ENCODE measurements around the gene C19orf85.

C19orf85 gene

GRCh38 chr19:55444646-55445045 is 19.9 kb downstream of the C19orf85 start:
- no peaks in the 10 kb centered on the region for H3K36me3 ChIP-seq
- no peak overlapping the region for H3K4me3 ChIP-seq
- H3K27ac ChIP-seq = no peak overlapping the region
- peaks cover 89% of the 10 kb centered on the region for H3K27me3 ChIP-seq
- H3K4me1 ChIP-seq = peaks cover 13% of the 10 kb centered on the region; the same call in 1 of the 2 replicates
- no peak overlapping the region for H3K9ac ChIP-seq
- H3K9me3 ChIP-seq = 0 out of 2 replicates have a peak, but pooled peaks cover 7% of the 10 kb centered on the region
- peaks cover 10% of the 10 kb centered on the region; the same call in 1 of the 2 replicates for H4K20me1 ChIP-seq
- no peak overlapping the region for H3K4me2 ChIP-seq
- no peak for TF ChIP-seq Cebpa-rat (IDR thresholded peaks at IDR 0.05)

GRCh38 chr19:55443824-55444480 is 20.6 kb downstream of the C19orf85 start:
- Histone ChIP-seq H3K4me2 (no peak overlapping the region), H3K27ac (no peak overlapping the region), H3K36me3 (no peaks in the 10 kb centered on the region), H3K27me3 (peaks cover 89% of the 10 kb centered on the region), H3K9me3 (0 out of 2 replicates have a peak, but pooled peaks cover 7% of the 10 kb centered on the region), H3K4me3 (no peak overlapping the region), H3K4me1 (peaks cover 13% of the 10 kb centered on the region; the same call in 1 of the 2 replicates), H4K20me1 (peaks cover 17% of the 10 kb centered on the region; the same call in 1 of the 2 replicates), H3K9ac (no peak overlapping the region)
- TF ChIP-seq Cebpa-rat (IDR thresholded peaks at IDR 0.05) = no peak

GRCh38 chr19:55443045-55443823 is 21.3 kb downstream of the C19orf85 start, which contains the start of gene SHISA7:
SHISA7 (minus strand) TSS chr19:55443300; CDS start chr19:55442863, 437 bp downstream.
- peaks cover 13% of the 10 kb centered on the region; the same call in 1 of the 2 replicates for H3K4me1 ChIP-seq
- 0 out of 2 replicates have a peak, but pooled peaks cover 7% of the 10 kb centered on the region for H3K9me3 ChIP-seq
- TF ChIP-seq Cebpa-rat (IDR thresholded peaks at IDR 0.05) = no peak
- H3K9ac ChIP-seq = no peak within 1 kb of the TSS
- peaks cover 20% of the 10 kb centered on the region; the same call in 1 of the 2 replicates for H4K20me1 ChIP-seq
- no peaks in the 10 kb centered on the region for H3K36me3 ChIP-seq
- H3K4me3 ChIP-seq = no peak within 1 kb of the TSS
- no peak within 1 kb of the TSS for H3K4me2 ChIP-seq
- no peak within 1 kb of the TSS for H3K27ac ChIP-seq
- H3K27me3 ChIP-seq = peaks cover 96% of the 10 kb centered on the region

- H3K9ac ChIP-seq = no peak overlapping the region
- no peaks in the 10 kb centered on the region for H3K36me3 ChIP-seq
- peaks cover 13% of the 10 kb centered on the region; the same call in 1 of the 2 replicates for H3K4me1 ChIP-seq
- H3K4me3 ChIP-seq = no peak overlapping the region
- 0 out of 2 replicates have a peak, but pooled peaks cover 7% of the 10 kb centered on the region for H3K9me3 ChIP-seq
- H3K27ac ChIP-seq = no peak overlapping the region
- TF ChIP-seq Cebpa-rat (IDR thresholded peaks at IDR 0.05) = no peak
- peaks cover 20% of the 10 kb centered on the region; the same call in 1 of the 2 replicates for H4K20me1 ChIP-seq
- H3K27me3 ChIP-seq = peaks cover 96% of the 10 kb centered on the region
- H3K4me2 ChIP-seq = no peak overlapping the region
Measured at GRCh38 chr19:55442372-55442961, 22.1 kb downstream of the C19orf85 start.

GRCh38 chr19:55441692-55442321 is 22.7 kb downstream of the C19orf85 start:
- Histone ChIP-seq H3K9ac (no peak overlapping the region), H4K20me1 (peaks cover 20% of the 10 kb centered on the region; the same call in 1 of the 2 replicates), H3K9me3 (0 out of 2 replicates have a peak, but pooled peaks cover 7% of the 10 kb centered on the region), H3K36me3 (no peaks in the 10 kb centered on the region), H3K27me3 (peaks cover 96% of the 10 kb centered on the region), H3K4me2 (no peak overlapping the region), H3K27ac (no peak overlapping the region), H3K4me3 (no peak overlapping the region), H3K4me1 (peaks cover 13% of the 10 kb centered on the region; the same call in 1 of the 2 replicates)
- no peak for TF ChIP-seq Cebpa-rat (IDR thresholded peaks at IDR 0.05)

- H4K20me1 ChIP-seq = peaks cover 20% of the 10 kb centered on the region; the same call in 1 of the 2 replicates
- H3K4me1 ChIP-seq = peaks cover 13% of the 10 kb centered on the region; the same call in 1 of the 2 replicates
- no peak overlapping the region for H3K27ac ChIP-seq
- H3K4me3 ChIP-seq = no peak overlapping the region
- 0 out of 2 replicates have a peak, but pooled peaks cover 7% of the 10 kb centered on the region for H3K9me3 ChIP-seq
- H3K4me2 ChIP-seq = no peak overlapping the region
- H3K9ac ChIP-seq = no peak overlapping the region
- H3K36me3 ChIP-seq = no peaks in the 10 kb centered on the region
- H3K27me3 ChIP-seq = peaks cover 96% of the 10 kb centered on the region
- TF ChIP-seq Cebpa-rat (IDR thresholded peaks at IDR 0.05) = no peak
Measured at GRCh38 chr19:55441319-55441691, 23.2 kb downstream of the C19orf85 start.

- Histone ChIP-seq H3K4me1 (peaks cover 13% of the 10 kb centered on the region; the same call in 1 of the 2 replicates), H3K4me3 (no peak overlapping the region), H3K9me3 (0 out of 2 replicates have a peak, but pooled peaks cover 7% of the 10 kb centered on the region), H4K20me1 (peaks cover 20% of the 10 kb centered on the region; the same call in 1 of the 2 replicates), H3K4me2 (no peak overlapping the region), H3K9ac (no peak overlapping the region), H3K27ac (no peak overlapping the region), H3K36me3 (no peaks in the 10 kb centered on the region), H3K27me3 (peaks cover 97% of the 10 kb centered on the region)
- no peak for TF ChIP-seq Cebpa-rat (IDR thresholded peaks at IDR 0.05)
Measured at GRCh38 chr19:55440411-55441105, 24.0 kb downstream of the C19orf85 start.

- H3K4me1 ChIP-seq = peaks cover 13% of the 10 kb centered on the region; the same call in 1 of the 2 replicates
- no peak overlapping the region for H3K4me2 ChIP-seq
- TF ChIP-seq Cebpa-rat (IDR thresholded peaks at IDR 0.05) = no peak
- no peak overlapping the region for H3K4me3 ChIP-seq
- peaks cover 86% of the 10 kb centered on the region for H3K27me3 ChIP-seq
- no peak overlapping the region for H3K9ac ChIP-seq
- no peak overlapping the region for H3K27ac ChIP-seq
- peaks cover 20% of the 10 kb centered on the region; the same call in 1 of the 2 replicates for H4K20me1 ChIP-seq
- H3K36me3 ChIP-seq = no peaks in the 10 kb centered on the region
- 0 out of 2 replicates have a peak, but pooled peaks cover 7% of the 10 kb centered on the region for H3K9me3 ChIP-seq
Measured at GRCh38 chr19:55439052-55439451, 25.5 kb downstream of the C19orf85 start.
